Gastroesophageal sphincter (tissue), 3 donors: ENCODE results near the gene NBPF15.
"Not testable (repeated sequence)": the region's sequence is repeated elsewhere in the genome, so short reads cannot be mapped to it uniquely, and the experiment has no call there.

ENCODE experiments used
- EP300 ChIP-seq: sonication (generic); formaldehyde crosslinking; IDR thresholded peaks from one replicate; pipeline ENCODE4 v1.6.1; 2017; ENCODE audit warnings: antibody characterized with exemption, mild to moderate bottlenecking
- POLR2AphosphoS5 ChIP-seq: sonication (generic); formaldehyde crosslinking; IDR thresholded peaks from one replicate; pipeline ENCODE4 v1.6.1; 2017; ENCODE audit warnings: antibody characterized with exemption
- TF ChIP-seq, protein P1 (sequence below), 4 experiments: fragments of 200-600 bp in 2 of 4; fragments of 450-650 bp in 2 of 4; sonication (generic) in 1 of 4; IDR thresholded peaks; one replicate each; pipeline ENCODE4 v1.5.1; 2017 to 2019; ENCODE audit warnings: antibody characterized with exemption in 4 of 4, mild to moderate bottlenecking in 2 of 4, moderate library complexity in 2 of 4

DNA sequence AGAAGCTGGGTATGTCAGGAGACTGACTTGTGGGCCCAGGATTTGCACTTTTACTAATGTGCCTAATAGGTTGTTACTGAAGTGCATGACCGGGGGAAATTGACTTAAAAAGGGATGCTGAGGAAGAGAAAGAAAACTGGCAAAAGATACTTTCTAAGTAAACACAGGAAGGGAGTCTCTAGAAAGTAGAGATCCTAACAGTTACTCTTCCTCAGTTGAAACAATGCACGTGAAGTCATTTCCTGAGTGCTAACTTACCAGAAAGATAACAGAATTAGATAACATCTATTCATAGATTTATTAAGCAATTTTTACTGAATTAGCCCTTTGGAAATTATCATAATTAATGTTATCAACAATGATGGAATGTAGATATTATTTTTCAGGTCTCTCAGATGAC, 12.4 kb upstream of the NBPF15 start:
- TF ChIP-seq, protein P1, sequence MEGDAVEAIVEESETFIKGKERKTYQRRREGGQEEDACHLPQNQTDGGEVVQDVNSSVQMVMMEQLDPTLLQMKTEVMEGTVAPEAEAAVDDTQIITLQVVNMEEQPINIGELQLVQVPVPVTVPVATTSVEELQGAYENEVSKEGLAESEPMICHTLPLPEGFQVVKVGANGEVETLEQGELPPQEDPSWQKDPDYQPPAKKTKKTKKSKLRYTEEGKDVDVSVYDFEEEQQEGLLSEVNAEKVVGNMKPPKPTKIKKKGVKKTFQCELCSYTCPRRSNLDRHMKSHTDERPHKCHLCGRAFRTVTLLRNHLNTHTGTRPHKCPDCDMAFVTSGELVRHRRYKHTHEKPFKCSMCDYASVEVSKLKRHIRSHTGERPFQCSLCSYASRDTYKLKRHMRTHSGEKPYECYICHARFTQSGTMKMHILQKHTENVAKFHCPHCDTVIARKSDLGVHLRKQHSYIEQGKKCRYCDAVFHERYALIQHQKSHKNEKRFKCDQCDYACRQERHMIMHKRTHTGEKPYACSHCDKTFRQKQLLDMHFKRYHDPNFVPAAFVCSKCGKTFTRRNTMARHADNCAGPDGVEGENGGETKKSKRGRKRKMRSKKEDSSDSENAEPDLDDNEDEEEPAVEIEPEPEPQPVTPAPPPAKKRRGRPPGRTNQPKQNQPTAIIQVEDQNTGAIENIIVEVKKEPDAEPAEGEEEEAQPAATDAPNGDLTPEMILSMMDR (IDR thresholded peaks at IDR 0.05), result not testable (repeated sequence)
- not testable (repeated sequence) for TF ChIP-seq POLR2AphosphoS5, EP300
